GM19468 (cell line): ENCODE measurements around the gene WFDC2.

Experiments
- ATAC-seq: cut with Tn5 transposase; IDR thresholded peaks from one replicate; pipeline ENCODE4 v1.9.1; 2021; ENCODE audit warnings: mild to moderate bottlenecking, moderate library complexity, moderate number of reproducible peaks; ENCODE audit not compliant: unreplicated experiment; ENCODE audit errors: extremely low read depth

Gene WFDC2, protein sequence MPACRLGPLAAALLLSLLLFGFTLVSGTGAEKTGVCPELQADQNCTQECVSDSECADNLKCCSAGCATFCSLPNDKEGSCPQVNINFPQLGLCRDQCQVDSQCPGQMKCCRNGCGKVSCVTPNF

DNA sequence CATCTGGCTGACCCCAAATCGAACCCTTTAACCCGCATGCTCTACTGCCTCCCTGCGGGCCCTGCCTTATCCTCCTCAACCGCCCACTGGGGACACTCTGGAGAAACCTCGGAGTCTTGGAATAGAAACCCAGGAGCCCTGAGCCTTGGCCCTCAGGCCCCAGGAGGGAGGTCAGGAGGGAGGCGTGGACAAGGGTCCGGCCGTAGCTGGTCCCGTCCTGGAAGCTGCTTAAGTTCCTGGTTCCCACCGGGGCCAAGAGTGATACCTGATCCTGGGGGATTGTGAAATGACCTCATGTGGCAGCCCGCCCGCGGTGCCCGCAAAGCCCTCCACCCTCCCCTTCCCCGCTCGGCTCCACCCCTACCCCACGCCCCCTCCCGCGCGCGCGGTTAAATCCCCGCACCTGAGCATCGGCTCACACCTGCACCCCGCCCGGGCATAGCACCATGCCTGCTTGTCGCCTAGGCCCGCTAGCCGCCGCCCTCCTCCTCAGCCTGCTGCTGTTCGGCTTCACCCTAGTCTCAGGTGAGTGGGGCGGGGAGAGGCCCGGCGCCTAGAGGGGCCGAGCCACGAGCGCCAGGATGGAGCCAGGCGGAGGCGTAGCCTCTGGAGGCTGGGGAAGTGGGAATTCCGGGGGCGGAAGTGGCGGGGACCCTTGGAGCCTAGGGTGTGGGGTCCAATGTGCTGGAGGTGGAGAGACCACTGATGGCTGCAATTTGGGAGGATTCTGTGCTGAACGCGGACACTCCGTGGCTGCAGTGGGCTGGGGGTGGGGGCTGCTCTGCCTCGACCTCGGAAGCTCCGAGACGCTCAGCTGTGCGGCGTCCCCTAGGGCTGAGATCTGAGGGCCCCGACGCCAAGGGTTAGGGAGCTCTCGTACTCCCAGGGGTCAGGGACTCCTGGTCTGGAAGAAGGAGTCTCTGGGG lies at the start of gene WFDC2:
Gene WFDC2 (plus strand): TSS at position 418 of the 926 bp plus-strand sequence. CDS start 29 bp downstream, at position 447.
- ATAC-seq, result no peak

DNA sequence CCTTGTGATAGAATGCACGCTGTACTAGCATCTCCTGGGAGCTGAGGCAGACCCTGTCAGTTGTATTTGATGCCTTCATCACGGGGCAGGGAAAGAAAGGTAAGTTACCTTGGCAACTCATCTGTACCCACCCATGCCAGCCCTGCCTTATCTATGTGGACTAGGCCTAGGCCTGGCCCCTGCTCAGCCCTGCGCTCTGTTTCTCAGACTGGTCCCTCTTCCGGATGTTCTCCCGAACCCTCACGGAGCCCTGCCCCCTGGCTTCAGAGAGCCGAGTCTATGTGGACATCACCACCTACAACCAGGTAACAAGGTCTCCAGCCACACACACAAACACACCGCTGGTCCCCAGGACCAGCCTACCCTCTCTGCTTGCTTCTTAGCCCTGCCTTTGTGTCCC lies 49.4 kb upstream of the WFDC2 start:
- no peak for ATAC-seq

DNA sequence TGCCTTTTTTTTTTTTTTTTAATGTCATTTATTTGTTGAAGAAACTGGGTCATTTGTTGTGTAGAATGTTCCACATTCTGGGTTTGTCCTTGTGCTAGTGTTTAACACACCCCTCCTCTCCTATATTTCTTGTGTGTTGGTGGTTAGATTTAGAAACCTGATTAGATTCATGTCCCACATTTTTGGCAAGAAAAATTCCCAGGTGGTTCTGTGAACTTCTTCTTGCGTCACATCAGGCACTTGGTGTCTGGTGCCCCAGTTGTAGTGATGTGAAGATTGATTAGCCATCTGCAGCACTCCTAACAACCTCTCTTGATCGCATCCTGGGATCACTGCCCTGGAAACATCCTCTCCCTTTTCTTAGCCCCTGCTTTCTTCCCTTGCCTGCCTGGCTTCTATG lies 45.9 kb upstream of the WFDC2 start:
- no peak for ATAC-seq

DNA sequence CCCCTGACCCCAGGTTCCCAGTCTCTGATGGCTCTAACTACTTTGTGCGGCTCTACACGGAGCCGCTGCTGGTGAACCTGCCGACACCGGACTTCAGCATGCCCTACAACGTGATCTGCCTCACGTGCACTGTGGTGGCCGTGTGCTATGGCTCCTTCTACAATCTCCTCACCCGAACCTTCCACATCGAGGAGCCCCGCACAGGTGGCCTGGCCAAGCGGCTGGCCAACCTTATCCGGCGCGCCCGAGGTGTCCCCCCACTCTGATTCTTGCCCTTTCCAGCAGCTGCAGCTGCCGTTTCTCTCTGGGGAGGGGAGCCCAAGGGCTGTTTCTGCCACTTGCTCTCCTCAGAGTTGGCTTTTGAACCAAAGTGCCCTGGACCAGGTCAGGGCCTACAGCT lies 44.0 kb upstream of the WFDC2 start:
- no peak for ATAC-seq

DNA sequence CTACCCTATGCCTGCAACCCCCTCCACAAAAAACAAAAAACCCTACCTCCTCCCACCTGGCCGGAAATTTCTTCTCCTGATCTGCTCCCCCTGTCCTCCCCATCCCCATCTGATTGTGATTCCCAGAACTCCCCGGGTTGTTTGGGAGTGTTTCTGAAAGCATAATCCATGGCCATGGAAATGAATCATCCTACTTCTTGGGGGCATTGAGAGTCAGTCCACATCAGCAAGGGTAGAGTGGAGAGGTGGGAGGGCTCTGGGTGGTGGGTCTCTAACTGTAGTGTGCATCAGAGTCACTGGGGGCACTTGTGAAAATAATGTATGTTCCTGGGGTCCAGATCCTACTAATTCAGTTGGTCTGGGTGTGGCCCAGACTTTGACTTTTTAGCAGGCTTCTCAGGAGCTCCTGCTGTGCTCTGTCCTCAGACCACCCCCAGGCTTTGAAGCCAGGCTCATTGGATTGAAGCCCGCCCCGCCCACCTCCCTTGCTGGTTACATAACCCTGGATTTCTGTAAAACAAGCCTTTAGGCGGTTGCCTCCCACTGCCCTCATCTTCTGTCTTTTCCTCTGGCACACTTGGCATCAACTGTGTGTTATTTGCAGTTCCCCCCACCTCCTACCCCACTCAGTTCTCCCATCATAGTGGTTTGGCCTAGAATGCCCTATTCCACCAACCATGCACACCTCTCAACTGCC lies 43.1 kb upstream of the WFDC2 start:
- ATAC-seq, result no peak

DNA sequence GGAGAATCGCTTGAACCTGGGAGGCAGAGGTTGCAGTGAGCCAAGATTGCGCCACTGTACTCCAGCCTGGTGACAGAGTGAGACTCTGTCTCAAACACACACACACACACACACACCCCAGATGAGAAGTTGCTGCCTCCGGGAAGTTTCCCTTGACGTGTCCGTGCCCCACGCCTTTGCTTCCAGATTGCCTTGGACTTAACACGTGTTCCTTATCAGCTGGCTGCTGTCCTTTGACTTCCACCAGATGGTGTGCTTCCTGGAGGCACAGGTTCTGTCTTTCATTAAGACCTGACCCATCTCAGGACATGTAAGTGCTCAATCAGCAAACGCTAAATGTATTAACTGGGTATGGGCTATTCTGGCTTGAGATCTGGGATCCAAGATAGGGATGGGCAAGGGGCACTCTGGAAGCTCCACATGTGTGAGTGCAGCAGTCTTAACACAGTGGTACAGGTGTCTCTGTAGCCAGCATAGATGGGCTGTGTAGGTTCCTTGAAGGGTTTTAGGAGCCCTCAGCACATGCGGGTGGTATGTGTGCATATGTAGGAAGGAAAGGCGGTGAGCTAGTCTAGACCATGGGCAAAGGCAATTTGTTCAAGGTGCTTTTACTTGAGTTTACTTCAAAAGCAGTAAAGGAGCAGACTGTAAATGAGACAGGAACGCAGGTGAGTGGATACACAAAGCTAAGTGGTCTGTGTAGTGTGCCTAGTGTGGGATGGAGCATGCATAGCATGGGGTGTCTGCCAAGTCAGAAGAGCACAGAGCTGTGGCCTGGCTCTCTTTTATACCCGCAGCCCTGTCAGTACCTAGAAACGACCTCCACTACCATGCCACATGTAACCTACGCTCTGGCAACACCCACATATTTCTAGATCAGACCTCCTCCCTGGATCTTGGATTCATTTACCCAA lies 42.1 kb upstream of the WFDC2 start:
- no peak for ATAC-seq

DNA sequence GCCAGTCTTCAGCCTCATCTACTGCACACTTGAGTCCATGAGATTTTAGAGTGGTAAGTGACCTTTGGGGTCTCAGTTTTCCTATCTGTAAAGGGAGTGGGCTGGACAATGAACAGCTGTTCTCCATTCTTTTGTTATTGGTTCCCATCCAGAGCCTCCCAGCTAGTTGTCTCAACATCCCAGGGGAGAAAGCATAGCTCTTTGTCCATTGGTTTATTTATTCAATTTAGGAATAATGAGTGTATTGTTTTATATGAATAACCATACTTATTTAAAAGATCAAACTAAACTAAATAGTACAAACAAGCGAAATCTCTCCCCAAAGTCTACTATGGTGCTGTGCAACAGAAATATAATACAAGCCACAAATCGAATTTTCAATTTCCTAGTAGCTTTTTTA lies 39.9 kb upstream of the WFDC2 start:
- no peak for ATAC-seq

DNA sequence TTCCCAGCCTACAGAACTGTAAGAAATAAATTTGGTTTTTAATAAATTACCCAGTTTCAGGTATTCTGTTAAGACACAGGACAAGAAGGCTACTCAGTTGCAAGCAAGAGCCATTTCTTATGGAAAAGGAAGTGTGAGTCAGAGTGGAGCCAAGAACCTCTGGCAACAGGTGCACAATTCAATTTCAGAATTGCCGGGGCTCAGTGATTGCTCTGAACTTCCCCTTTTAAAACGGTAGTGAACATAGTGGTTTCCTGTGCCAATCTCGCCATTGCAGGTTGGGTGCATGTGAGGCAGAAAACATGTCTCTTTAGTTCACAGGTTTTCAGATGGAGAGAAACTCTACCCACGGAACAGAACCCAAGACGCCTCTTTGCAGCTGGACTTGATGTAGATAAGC lies 37.3 kb upstream of the WFDC2 start:
- ATAC-seq, result no peak

DNA sequence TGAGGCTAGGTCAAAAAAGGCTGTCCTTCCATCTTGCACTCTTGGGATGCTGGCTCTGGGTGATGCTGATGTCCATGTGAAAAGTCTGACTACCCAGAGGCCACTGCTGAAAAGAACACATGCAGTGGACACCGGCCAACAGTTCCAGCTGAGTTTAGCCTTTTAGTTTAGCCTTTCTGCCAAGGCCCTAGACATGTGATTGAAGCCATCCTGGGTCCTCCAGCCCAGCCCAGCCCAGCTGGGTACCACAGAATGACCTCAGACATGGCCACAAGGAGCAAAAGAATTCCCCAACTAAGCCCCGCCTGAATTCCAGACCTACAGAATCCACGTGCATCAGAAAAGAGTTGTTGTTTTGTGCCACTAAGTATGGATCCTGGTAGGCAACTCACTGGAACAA lies 36.2 kb upstream of the WFDC2 start:
- ATAC-seq, result no peak

DNA sequence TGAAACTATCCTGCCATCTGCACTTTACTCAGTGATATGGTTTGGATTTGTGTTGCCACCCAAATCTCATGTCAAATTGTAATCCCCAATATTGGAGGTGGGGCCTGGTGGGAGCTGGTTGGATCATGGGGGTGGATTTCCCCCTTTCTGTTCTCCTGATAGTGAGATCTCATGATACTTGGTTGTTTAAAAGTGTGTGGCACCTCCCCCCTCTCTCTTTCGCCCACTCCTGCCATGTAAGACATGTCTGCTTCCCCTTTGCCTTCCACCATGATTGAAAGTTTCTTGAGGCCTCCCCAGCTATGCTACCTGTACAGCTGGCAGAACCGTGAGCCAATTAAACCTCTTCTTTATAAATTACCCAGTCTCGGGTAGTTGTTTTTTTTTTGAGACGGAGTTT lies 35.6 kb upstream of the WFDC2 start:
- ATAC-seq, result no peak

DNA sequence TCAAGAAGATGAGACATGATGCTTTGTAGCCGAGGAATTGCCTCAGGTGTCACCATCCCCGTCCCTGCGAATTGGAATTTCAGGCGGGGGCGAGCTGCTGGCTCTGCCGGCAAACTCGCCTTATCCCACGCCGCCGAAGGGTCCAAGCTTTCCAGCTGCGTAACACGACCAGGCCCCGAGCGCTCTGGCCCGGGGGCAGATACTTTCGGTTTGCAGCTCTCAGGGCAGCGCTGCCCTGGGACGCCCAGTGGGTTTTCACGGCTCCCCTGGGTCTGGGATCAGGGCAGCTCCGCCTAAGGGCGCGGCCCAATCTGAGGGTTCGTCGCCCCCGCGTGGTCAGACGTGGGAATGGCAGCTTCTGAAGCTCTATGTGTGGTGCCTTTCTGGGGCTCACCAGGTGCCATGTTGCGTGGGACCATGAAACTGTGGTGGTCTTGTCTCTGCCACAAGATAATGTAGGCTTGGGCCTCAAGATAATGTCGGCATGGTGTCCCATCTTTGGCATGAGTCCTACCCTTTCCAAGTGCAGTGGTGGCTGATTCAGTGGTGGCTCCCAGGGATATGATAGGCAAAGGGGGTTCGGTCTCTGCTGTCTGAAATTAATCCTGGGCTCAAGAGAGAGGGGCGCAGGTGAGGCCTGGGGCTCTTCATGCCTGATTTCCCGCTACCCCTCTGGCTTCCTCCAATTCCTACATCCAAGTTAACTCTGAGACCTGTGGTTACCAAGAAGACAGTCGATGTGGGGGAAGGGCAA lies 32.6 kb upstream of the WFDC2 start:
- ATAC-seq, result peak; percentile 84

DNA sequence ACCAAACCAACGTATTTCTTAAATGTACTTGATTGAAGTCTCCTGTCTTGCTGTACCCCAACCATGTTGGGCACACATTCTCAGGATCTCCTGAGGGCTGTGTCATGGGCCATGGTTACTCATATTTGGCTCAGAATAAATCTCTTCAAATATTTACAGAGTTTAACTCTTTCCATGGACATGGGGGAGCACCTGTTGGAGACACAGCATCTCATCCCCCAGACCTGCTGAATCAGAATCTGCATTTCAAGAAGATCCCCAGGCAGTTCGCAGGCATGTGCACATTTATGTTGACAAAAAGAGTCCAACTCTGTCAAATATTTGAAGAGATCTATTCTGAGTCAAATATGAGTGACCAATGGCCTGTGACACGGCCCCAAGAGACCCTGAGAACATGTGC lies 29.1 kb upstream of the WFDC2 start:
- no peak for ATAC-seq

DNA sequence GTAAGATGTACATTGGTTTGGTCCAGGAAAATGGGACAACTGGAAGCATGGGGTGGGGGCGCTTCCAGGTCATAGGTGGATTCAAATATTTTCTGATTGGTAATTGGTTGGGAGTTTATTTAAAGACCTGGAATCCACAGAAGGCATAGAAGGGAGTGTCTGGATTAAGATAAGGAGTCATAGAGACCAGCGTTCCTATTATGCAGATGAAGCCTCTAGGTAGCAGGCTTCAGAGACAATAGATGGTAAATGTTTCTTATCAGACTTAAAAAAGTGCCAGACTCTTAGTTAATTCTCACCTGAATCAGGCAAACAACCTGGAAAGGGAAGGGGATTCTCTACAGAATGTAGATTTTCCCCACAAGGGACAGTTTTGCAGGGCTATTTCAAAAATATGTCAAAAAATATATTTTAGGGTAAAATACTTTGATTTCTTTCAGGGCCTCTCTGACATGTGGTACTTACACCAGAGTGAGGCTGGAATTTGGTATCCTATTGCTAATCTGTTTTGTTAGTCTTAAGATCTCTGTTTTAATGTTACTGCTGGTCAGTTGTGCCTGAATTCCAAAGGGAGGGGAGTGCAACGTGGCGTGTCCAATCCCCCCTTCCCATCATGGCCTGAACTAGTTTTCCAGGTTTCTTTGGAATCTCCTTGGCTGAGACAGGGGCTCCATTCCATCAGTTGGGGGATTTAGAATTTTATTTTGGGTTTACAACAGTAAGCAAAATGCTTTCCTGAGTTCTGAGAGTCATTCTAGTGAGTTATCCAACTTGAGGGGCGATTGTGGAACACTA lies 28.5 kb upstream of the WFDC2 start:
- no peak for ATAC-seq

DNA sequence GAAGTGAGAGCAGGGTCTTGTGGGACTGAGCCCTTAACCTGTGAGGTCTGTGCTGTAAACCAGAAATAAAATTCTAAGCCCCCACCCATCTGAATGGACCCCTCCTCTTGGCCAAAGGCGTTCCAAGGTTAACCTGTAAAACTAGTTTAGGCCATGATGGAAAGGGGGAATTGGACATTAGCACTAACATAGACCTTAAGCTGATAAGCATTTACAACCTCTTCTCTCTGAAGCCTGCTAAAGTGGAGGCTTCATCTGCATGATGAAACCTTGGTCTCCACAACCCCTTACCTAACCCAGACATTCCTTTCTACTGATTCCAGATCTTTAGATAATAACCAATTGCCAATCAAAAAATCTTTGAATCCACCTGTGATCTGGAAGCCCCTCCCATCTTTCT lies 27.8 kb upstream of the WFDC2 start:
- ATAC-seq, result no peak

DNA sequence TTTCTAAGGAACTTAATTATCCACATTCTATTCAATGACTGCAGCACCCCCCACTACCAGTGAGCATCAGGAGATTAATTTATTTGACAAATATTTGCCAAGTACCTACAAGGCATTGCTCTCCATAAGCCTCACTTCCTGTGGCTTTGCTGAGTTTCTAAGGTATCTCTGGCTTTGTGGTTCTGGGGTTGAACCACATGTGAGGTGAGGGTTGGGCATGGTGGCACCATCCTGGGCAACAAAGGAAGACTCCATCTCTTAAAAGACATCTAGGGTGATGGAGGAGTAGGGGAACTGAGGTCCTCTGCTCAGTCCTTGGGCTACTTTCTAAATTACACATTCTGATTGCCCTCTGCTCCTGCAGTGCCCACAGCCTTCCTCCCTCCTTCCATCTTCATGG lies 25.5 kb upstream of the WFDC2 start:
- ATAC-seq, result no peak

DNA sequence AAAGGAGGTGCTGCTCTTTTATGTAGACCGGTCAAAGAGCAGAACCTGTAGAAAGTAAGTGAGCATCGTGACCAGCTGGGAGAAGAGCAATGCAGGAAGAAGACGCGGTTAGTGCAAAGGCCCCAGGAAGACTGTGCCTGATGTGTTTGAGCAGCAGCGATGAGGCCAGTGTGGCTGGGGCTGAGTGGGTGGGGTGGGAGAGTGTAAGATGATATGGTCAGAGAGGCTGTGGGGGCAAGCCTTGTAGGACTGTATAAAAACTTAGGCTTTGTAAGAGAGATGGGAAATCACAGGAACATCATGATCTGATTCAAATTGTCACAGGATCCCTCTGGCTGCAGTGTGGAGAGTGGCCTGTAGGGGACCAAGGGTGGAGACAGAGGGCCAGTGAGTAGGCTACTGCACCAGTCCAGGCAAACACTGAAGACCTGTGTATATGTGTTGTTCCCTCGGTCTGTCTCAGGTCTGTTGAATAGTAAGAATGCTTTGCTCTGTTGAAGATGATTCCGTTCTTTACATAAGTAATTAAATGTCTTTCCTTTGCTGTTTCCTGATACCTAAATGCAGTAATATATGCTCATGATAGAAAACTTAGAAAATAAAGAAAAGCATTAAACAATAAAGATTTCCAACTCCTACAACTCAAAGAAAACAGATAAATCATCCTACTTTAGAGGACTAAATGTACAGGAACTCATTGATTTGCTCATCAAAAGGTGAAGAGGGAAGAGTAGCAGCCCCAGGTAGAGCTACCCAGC lies 23.6 kb upstream of the WFDC2 start:
- no peak for ATAC-seq

DNA sequence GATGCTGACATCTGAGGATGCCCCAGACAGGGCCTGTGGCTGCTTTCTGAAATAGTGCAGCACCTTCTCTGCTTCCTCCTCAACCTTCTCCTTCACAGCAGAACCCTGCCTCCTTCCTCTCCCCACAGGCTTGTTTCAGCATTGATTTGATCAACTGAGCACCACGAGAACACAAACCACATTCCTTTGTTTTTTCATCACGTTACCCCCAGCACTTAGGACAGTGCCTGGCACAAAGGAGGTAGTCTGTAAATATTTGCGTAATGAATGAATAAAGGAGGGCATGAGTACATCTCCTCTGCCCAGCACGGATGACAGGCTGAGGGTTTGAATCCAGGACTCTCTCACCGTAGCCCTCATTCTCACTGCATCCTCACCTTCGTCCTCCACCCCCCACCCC lies 21.3 kb upstream of the WFDC2 start:
- ATAC-seq, result no peak

DNA sequence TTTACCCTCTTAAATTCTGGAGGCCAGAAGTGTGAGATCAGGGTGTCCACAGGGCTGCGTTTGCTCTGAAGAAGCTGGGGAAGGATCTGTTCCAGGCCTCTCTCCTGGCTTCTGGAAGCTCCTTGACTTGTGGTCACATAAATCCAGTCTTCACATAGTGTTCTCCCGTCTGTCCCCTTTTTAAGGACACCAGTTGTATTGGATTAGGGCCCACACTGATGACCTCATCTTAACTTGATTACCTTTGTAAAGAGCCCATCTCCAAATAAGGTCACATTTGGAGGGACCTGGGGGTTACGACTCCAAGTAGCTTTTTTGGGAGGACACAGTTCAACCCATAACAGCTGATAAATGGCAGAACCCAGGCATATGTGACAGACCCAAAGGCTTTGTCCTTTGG lies 20.0 kb upstream of the WFDC2 start:
- no peak for ATAC-seq
